GM21786 (cell line): ENCODE results near the gene ATF7IP.

Experiments used
- ATAC-seq: cut with Tn5 transposase; IDR thresholded peaks from one replicate; pipeline ENCODE4 v1.9.1; 2021; ENCODE audit not compliant: unreplicated experiment

The ATF7IP gene

GRCh38 chr12:14473707-14474287, 108.3 kb downstream of the ATF7IP start:
- no peak for ATAC-seq

- no peak for ATAC-seq
Observed at GRCh38 chr12:14479004-14479403, 113.5 kb downstream of the ATF7IP start.

- no peak for ATAC-seq
Observed at GRCh38 chr12:14481201-14481600, 115.7 kb downstream of the ATF7IP start.

- no peak for ATAC-seq
Observed at GRCh38 chr12:14482361-14482760, 116.9 kb downstream of the ATF7IP start.

- no peak for ATAC-seq
Observed at GRCh38 chr12:14482886-14483285, 117.4 kb downstream of the ATF7IP start.

GRCh38 chr12:14495326-14495725, 129.8 kb downstream of the ATF7IP start:
- ATAC-seq: no peak

- ATAC-seq: no peak
Observed at GRCh38 chr12:14505626-14506596, 140.4 kb downstream of the ATF7IP start.

- no peak for ATAC-seq
Observed at GRCh38 chr12:14510574-14510973, 145.1 kb downstream of the ATF7IP start.

- ATAC-seq: no peak
Observed at GRCh38 chr12:14514154-14514842, 148.8 kb downstream of the ATF7IP start.

GRCh38 chr12:14514946-14515345, 149.5 kb downstream of the ATF7IP start:
- ATAC-seq: no peak

- ATAC-seq: no peak
Observed at GRCh38 chr12:14521822-14522221, 156.3 kb downstream of the ATF7IP start.

- no peak for ATAC-seq
Observed at GRCh38 chr12:14525964-14526363, 160.5 kb downstream of the ATF7IP start.

- ATAC-seq: no peak
Observed at GRCh38 chr12:14532152-14532551, 166.7 kb downstream of the ATF7IP start.

GRCh38 chr12:14537088-14537487, 171.6 kb downstream of the ATF7IP start:
- no peak for ATAC-seq

- peak; percentile 82 for ATAC-seq
Observed at GRCh38 chr12:14540801-14541462, 175.4 kb downstream of the ATF7IP start.

- ATAC-seq: no peak
Observed at GRCh38 chr12:14545144-14546124, 180.0 kb downstream of the ATF7IP start.

GRCh38 chr12:14547571-14547970, 182.1 kb downstream of the ATF7IP start:
- ATAC-seq: no peak

- ATAC-seq: no peak
Observed at GRCh38 chr12:14548609-14549008, 183.1 kb downstream of the ATF7IP start.
